Ectodermal cell (in vitro differentiated cells): ENCODE measurements around the gene PCDHB16. TPM values are rescaled to one million over a fixed set of nuclear protein-coding genes. Genes with fewer than 3 reads are reported as not detected.
A peak's percentile ranks its signal among the peaks of the same experiment; 100 is the strongest.
"Not testable (repeated sequence)": the region's sequence is repeated elsewhere in the genome, so short reads cannot be mapped to it uniquely, and the experiment has no call there.

Source experiments
- H3K27ac ChIP-seq: 2 replicates; pipeline ENCODE4 v1.7.0; 2013; ENCODE audit warnings: mild to moderate bottlenecking, low read depth, low read length; ENCODE audit not compliant: insufficient read depth, poor library complexity, severe bottlenecking
- H3K27me3 ChIP-seq: 2 replicates; pipeline ENCODE4 v1.7.0; 2013; ENCODE audit warnings: mild to moderate bottlenecking, low read length; ENCODE audit not compliant: insufficient read depth, control insufficient read depth, poor library complexity, severe bottlenecking
- H3K36me3 ChIP-seq: one replicate; pipeline ENCODE4 v1.7.0; 2013; ENCODE audit warnings: low read length; ENCODE audit not compliant: control insufficient read depth, insufficient read depth
- H3K4me1 ChIP-seq: one replicate; pipeline ENCODE4 v1.7.0; 2013; ENCODE audit warnings: low read length; ENCODE audit not compliant: control insufficient read depth, insufficient read depth
- H3K4me3 ChIP-seq: 2 replicates; pipeline ENCODE4 v1.7.0; 2013; ENCODE audit warnings: low read depth, low read length, control low read depth; ENCODE audit not compliant: insufficient read depth
- H3K9me3 ChIP-seq: 2 replicates; pipeline ENCODE4 v1.7.0; 2013; ENCODE audit warnings: mild to moderate bottlenecking, low read length, moderate library complexity; ENCODE audit not compliant: control insufficient read depth
- WGBS, 2 experiments: methylation state at CpG; one replicate each; pipeline ENCODE4 v1.1.7; 2013; ENCODE audit warnings: missing lambda C conversion rate in 2 of 2; 5-methylcytosine and 5-hydroxymethylcytosine counted together
- polyA plus RNA-seq, 4 experiments: library from polyadenylated mRNA; stranded (reverse); fragments of 50-300 nt; gene quantifications; one replicate each; pipeline ENCODE4 v1.2.3, GENCODE V29; 2013

Gene PCDHB16
- polyA plus RNA-seq (2013, experiment 1 of 4): 2.6 TPM
- 2.6 TPM for polyA plus RNA-seq (2013, experiment 2 of 4)
- 3.0 TPM for polyA plus RNA-seq (2013, experiment 3 of 4)
- 2.8 TPM for polyA plus RNA-seq (2013, experiment 4 of 4)

GRCh38 chr5:141182248-141182647 lies at the start of gene PCDHB16:
Gene PCDHB16, plus strand, starts transcription at chr5:141182387. Its CDS starts 173 bp downstream, at chr5:141182560.
- 55 to 60% methylated on average over 13 of the region's 13 CpGs for WGBS, 2 experiments
- no peaks in the 10 kb centered on the region for H3K4me1 ChIP-seq
- H3K9me3 ChIP-seq: no peaks in the 10 kb centered on the region
- no peak within 1 kb of the TSS for H3K27ac ChIP-seq
- H3K4me3 ChIP-seq: peak within 1 kb of the TSS; percentile 14
- H3K36me3 ChIP-seq: no peaks in the 10 kb centered on the region
- no peaks in the 10 kb centered on the region for H3K27me3 ChIP-seq

GRCh38 chr5:141135030-141135717 lies 47.0 kb upstream of the PCDHB16 start, which contains the start of gene PCDHB5:
Gene PCDHB5, plus strand, starts transcription at chr5:141135206. Its CDS starts 229 bp downstream, at chr5:141135435.
- Histone ChIP-seq H3K36me3 (no peaks in the 10 kb centered on the region), H3K27ac (no peak within 1 kb of the TSS), H3K4me1 (no peaks in the 10 kb centered on the region), H3K27me3 (no peaks in the 10 kb centered on the region), H3K9me3 (peaks cover 5% of the 10 kb centered on the region), H3K4me3 (no peak within 1 kb of the TSS)
- 89% methylated on average over 22 of the region's 22 CpGs for WGBS, 2 experiments

- H3K27me3 ChIP-seq: no peaks in the 10 kb centered on the region
- H3K27ac ChIP-seq: no peak overlapping the region
- no peak overlapping the region for H3K4me3 ChIP-seq
- no peaks in the 10 kb centered on the region for H3K4me1 ChIP-seq
- H3K9me3 ChIP-seq: peaks cover 5% of the 10 kb centered on the region
- 95 to 97% methylated on average over 19 of the region's 19 CpGs for WGBS, 2 experiments
- H3K36me3 ChIP-seq: no peaks in the 10 kb centered on the region
Observed at GRCh38 chr5:141135718-141136266, 46.4 kb upstream of the PCDHB16 start.

GRCh38 chr5:141137346-141137745 lies 44.8 kb upstream of the PCDHB16 start:
- 95% methylated on average over 34 of the region's 34 CpGs for WGBS, 2 experiments
- H3K36me3 ChIP-seq, H3K27ac ChIP-seq, H3K4me3 ChIP-seq, H3K27me3 ChIP-seq, H3K4me1 ChIP-seq, H3K9me3 ChIP-seq: not testable (repeated sequence)

- Histone ChIP-seq H3K9me3 (no peaks in the 10 kb centered on the region), H3K4me3 (no peak within 1 kb of the TSS), H3K36me3 (peaks cover 4% of the 10 kb centered on the region), H3K27ac (no peak within 1 kb of the TSS), H3K27me3 (no peaks in the 10 kb centered on the region), H3K4me1 (no peaks in the 10 kb centered on the region)
- WGBS, 2 experiments: 90 to 93% methylated on average over 18 of the region's 18 CpGs
Observed at GRCh38 chr5:141149812-141150211, 32.4 kb upstream of the PCDHB16 start, which contains the start of gene PCDHB6. Gene PCDHB6, plus strand, starts transcription at chr5:141150057. Its CDS starts 201 bp downstream, at chr5:141150258.

- no peak overlapping the region for H3K27ac ChIP-seq
- peaks cover 4% of the 10 kb centered on the region for H3K36me3 ChIP-seq
- H3K4me1 ChIP-seq: no peaks in the 10 kb centered on the region
- WGBS, 2 experiments: 95 to 96% methylated on average over 33 of the region's 33 CpGs
- no peaks in the 10 kb centered on the region for H3K9me3 ChIP-seq
- H3K4me3 ChIP-seq: no peak overlapping the region
- H3K27me3 ChIP-seq: no peaks in the 10 kb centered on the region
Observed at GRCh38 chr5:141150224-141150992, 31.8 kb upstream of the PCDHB16 start.

GRCh38 chr5:141150993-141151325 lies 31.2 kb upstream of the PCDHB16 start:
- no peaks in the 10 kb centered on the region for H3K27me3 ChIP-seq
- peaks cover 4% of the 10 kb centered on the region for H3K36me3 ChIP-seq
- H3K4me3 ChIP-seq: no peak overlapping the region
- WGBS, 2 experiments: 92 to 94% methylated on average over 13 of the region's 13 CpGs
- H3K27ac ChIP-seq: no peak overlapping the region
- no peaks in the 10 kb centered on the region for H3K4me1 ChIP-seq
- no peaks in the 10 kb centered on the region for H3K9me3 ChIP-seq

- H3K27ac ChIP-seq, H3K27me3 ChIP-seq, H3K4me3 ChIP-seq, H3K4me1 ChIP-seq, H3K9me3 ChIP-seq, H3K36me3 ChIP-seq: not testable (repeated sequence)
- WGBS, 2 experiments: 97 to 98% methylated on average over 27 to 33 of the region's 41 CpGs
Observed at GRCh38 chr5:141151632-141152031, 30.6 kb upstream of the PCDHB16 start.

- WGBS, 2 experiments: 95% methylated on average over 36 of the region's 36 CpGs
- H3K4me1 ChIP-seq, H3K4me3 ChIP-seq, H3K27me3 ChIP-seq, H3K36me3 ChIP-seq, H3K27ac ChIP-seq, H3K9me3 ChIP-seq: not testable (repeated sequence)
Observed at GRCh38 chr5:141152096-141152495, 30.1 kb upstream of the PCDHB16 start.
